Measurements from ENCODE around the gene RABEP1.
"Not testable (repeated sequence)": the region's sequence is repeated elsewhere in the genome, so short reads cannot be mapped to it uniquely, and the experiment has no call there.

The RABEP1 gene, protein sequence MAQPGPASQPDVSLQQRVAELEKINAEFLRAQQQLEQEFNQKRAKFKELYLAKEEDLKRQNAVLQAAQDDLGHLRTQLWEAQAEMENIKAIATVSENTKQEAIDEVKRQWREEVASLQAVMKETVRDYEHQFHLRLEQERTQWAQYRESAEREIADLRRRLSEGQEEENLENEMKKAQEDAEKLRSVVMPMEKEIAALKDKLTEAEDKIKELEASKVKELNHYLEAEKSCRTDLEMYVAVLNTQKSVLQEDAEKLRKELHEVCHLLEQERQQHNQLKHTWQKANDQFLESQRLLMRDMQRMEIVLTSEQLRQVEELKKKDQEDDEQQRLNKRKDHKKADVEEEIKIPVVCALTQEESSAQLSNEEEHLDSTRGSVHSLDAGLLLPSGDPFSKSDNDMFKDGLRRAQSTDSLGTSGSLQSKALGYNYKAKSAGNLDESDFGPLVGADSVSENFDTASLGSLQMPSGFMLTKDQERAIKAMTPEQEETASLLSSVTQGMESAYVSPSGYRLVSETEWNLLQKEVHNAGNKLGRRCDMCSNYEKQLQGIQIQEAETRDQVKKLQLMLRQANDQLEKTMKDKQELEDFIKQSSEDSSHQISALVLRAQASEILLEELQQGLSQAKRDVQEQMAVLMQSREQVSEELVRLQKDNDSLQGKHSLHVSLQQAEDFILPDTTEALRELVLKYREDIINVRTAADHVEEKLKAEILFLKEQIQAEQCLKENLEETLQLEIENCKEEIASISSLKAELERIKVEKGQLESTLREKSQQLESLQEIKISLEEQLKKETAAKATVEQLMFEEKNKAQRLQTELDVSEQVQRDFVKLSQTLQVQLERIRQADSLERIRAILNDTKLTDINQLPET

DNA sequence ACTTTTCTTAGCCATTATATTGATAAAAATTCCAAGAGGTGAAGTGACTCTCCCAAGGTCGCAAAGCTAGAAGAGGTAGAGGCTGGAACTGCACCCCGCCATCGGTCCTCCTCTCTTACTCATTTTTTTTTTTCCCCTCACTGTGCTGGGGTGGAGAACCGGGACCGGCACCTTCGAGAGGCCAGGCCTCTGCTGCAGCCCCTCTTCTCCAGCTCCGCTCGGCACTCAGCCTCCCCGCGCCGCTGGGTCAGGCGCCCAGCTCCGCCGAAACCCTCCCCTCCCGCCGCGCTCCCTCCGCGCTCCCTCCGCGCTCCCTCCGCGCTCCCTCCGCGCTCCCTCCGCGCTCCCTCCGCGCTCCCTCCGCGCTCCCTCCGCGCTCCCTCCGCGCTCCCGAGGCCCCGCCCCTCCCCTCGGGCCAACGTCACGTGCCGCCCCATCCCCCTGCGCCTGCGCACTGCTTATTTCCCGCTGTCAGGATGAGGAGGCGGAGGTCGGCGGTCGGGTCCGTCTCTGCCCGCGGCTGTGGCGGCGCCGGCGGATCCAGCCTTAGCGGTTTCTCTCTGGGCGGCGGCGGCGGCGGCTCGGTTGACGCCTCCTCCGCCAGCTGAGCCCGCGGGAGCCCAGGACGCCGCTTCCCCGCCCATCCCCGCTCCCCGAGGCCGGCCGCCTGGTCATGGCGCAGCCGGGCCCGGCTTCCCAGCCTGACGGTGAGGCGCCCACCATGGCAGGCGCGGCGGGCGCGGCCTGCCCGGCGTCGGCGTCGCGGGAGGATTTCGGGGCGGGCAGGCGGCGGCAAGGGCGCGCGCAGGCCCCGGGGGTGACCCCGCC is at the start of gene RABEP1:
Gene RABEP1 (plus strand): TSS at position 471 of the 828 bp plus-strand sequence. CDS start 203 bp downstream, at position 674.
- peak within 1 kb of the TSS; percentile 70 to 97 for H3K27ac ChIP-seq
- TF ChIP-seq, protein P1, sequence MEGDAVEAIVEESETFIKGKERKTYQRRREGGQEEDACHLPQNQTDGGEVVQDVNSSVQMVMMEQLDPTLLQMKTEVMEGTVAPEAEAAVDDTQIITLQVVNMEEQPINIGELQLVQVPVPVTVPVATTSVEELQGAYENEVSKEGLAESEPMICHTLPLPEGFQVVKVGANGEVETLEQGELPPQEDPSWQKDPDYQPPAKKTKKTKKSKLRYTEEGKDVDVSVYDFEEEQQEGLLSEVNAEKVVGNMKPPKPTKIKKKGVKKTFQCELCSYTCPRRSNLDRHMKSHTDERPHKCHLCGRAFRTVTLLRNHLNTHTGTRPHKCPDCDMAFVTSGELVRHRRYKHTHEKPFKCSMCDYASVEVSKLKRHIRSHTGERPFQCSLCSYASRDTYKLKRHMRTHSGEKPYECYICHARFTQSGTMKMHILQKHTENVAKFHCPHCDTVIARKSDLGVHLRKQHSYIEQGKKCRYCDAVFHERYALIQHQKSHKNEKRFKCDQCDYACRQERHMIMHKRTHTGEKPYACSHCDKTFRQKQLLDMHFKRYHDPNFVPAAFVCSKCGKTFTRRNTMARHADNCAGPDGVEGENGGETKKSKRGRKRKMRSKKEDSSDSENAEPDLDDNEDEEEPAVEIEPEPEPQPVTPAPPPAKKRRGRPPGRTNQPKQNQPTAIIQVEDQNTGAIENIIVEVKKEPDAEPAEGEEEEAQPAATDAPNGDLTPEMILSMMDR (IDR thresholded peaks at IDR 0.05), result no peak
- H3K4me3 ChIP-seq, result peak within 1 kb of the TSS; percentile 99
- peak; percentile 89 for DNase-seq (ENCODE audit: low spot score)

- not testable (repeated sequence) for DNase-seq (ENCODE audit: low spot score); H3K4me3 ChIP-seq
- H3K27ac ChIP-seq, result peak overlapping the region in 1 of 2 donors; percentile 45
Measured at GRCh38 chr17:5233492-5233891, 48.6 kb upstream of the RABEP1 start.

- H3K27ac ChIP-seq, result peak within 1 kb of the TSS in 1 of 2 donors; percentile 64
- TF ChIP-seq, protein P1 (IDR thresholded peaks at IDR 0.05), result no peak
- DNase-seq (ENCODE audit: low spot score), result no peak
- H3K4me3 ChIP-seq, result peak within 1 kb of the TSS; percentile 42
Measured at GRCh38 chr17:5234645-5235576, 47.2 kb upstream of the RABEP1 start, which contains the start of gene SCIMP. TSS of gene SCIMP (minus strand) at chr17:5234860. CDS start at chr17:5234755, 105 bp downstream.

DNA sequence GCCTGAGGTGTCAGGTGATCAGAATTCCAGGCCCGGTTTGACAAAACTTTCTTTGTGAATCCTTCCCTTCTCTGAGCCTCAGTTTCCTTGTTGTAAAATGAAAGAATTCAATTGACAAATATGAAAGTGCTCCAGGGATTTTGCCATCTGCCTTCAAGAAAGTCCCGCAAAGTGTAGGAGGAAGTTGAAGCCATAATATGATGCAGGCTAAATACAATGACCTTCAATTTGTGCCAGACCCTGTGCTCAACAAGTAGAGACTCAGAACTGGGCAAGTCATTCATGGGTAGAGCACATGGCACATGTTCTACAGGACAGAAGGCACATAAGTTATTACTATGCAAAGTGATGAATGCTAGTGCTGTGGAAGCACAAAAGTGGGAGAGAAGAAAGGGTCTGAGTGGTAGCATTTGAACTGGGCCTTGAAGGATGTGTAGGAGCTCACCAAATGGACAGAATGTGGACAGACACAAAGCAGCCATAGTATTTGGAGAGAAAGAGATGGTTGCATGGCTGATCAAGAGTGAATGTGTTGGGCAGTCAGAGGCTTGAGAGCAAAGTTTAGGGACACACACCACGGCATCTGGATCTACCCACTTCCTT is 45.0 kb upstream of the RABEP1 start:
- TF ChIP-seq, protein P1 (IDR thresholded peaks at IDR 0.05), result no peak
- Histone ChIP-seq H3K27ac (no peak overlapping the region), H3K4me3 (no peak overlapping the region)
- no peak for DNase-seq (ENCODE audit: low spot score)

DNA sequence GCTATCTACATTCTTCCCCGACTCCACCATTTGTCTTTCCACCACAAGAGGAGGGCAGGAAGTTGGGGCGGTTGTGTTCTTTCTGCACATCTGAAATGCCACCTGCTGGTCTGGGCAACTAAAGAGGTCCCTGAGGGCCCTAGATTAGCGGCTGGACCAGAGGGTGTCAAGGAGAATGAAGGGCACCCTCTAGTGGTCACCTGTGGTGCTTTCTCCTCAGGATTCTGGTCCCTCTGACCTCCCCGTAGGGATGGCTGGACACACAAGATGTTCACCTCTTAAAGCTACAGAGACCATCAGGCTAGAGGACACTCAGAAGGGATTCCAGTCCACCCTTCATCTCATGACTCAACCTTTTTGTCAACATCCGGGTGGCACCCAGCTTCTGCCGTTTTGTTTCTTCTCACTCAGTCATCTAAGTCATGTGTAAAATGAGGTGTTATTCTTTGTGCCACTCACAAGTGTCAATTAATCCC is 44.5 kb upstream of the RABEP1 start:
- H3K27ac ChIP-seq, result no peak overlapping the region
- no peak for DNase-seq (ENCODE audit: low spot score)
- no peak overlapping the region for H3K4me3 ChIP-seq
- TF ChIP-seq, protein P1 (IDR thresholded peaks at IDR 0.05), result no peak

DNA sequence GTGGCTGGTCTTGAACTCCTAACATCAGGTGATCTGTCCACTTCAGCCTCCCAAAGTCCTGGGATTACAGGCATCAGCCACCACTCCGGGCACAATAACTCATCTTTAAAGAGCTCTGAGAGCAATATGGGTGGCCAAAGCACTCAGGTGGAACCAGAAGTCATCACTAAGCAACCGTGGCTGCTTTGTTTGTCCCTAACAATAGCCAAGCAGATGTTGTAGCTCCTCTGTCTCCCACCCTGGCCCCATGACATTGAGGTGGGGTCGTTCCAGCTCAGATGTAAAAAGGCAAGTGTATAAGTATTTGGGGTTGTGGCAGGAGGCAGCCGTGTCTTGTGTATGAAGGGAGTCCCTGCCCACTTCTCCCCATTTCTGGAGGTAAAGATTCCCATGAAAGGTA is 43.8 kb upstream of the RABEP1 start:
- TF ChIP-seq, protein P1 (IDR thresholded peaks at IDR 0.05), result no peak
- no peak for DNase-seq (ENCODE audit: low spot score)
- no peak overlapping the region for H3K4me3 ChIP-seq
- no peak overlapping the region for H3K27ac ChIP-seq

GRCh38 chr17:5239769-5240168 is 42.3 kb upstream of the RABEP1 start:
- H3K4me3 ChIP-seq; H3K27ac ChIP-seq; DNase-seq (ENCODE audit: low spot score): not testable (repeated sequence)
